RWPE1 (cell line): ENCODE results near the gene UBE2E2.

Source experiments
- CTCF ChIA-PET: fragments of 350-600 bp; sonication (Branson Sonifier 250); formaldehyde crosslinking; extraction: SDS; loops from one replicate; lab custom pipeline; 2021; lab: Yijun Ruan, JAX
- POLR2A ChIA-PET: fragments of 400-600 bp; formaldehyde crosslinking; extraction: SDS; loops from one replicate; lab custom pipeline; 2020; ENCODE audit warnings: antibody characterized with exemption; ENCODE audit not compliant: low non-redundant PET; lab: Yijun Ruan, JAX
- DNase-seq: peaks from one replicate; pipeline ENCODE4 v3.0.0; 2012; ENCODE audit warnings: low spot score
- H3K27ac ChIP-seq: fragments of 450-650 bp; 2 replicates; pipeline ENCODE4 v1.5.1; 2017
- TF ChIP-seq, protein P1 (sequence below): fragments of 450-650 bp; conservative IDR thresholded peaks from 2 replicates; pipeline ENCODE4 v1.5.1; 2017; ENCODE audit warnings: low read depth, mild to moderate bottlenecking

The UBE2E2 gene

DNA sequence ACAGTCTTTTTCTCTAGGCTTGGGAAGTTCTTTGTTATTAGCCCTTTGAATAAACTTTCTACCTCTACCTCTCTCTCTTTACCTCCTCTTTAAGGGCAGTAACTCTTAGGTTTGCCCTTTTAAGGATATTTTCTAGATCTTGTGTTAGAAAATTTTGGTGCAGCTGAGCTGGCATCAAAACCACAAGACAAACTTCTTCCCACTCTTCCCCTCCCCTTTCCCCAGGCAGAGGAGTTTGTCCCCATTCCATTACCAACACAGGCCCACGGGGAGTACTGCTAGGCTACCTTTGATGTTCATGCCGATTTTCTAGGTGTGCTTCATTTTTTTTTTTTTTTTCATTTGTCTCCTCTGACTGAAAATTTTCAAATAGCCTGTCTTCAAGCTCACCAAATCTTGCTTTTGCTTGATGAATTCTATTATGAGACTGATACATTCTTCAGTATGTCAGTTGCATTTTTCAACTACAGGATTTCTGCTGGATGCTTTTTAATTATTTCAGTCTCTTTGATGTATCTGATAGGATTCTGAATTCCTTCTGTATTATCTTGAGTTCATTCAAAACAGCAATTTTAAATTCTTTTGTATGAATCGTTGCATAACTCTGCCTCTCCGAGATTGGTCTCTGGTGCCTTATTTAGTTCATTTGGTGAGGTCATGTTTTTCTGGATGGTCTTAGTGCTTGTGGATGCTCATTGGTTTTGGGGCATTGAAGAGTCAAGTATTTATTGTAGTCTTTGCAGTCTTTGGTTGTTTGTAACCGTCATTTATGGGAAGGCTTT, 112.0 kb downstream of the UBE2E2 start:
- TF ChIP-seq, protein P1, sequence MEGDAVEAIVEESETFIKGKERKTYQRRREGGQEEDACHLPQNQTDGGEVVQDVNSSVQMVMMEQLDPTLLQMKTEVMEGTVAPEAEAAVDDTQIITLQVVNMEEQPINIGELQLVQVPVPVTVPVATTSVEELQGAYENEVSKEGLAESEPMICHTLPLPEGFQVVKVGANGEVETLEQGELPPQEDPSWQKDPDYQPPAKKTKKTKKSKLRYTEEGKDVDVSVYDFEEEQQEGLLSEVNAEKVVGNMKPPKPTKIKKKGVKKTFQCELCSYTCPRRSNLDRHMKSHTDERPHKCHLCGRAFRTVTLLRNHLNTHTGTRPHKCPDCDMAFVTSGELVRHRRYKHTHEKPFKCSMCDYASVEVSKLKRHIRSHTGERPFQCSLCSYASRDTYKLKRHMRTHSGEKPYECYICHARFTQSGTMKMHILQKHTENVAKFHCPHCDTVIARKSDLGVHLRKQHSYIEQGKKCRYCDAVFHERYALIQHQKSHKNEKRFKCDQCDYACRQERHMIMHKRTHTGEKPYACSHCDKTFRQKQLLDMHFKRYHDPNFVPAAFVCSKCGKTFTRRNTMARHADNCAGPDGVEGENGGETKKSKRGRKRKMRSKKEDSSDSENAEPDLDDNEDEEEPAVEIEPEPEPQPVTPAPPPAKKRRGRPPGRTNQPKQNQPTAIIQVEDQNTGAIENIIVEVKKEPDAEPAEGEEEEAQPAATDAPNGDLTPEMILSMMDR = no peak
- ChIA-PET CTCF (no interaction called here), POLR2A (no interaction called here)
- no peak for DNase-seq
- H3K27ac ChIP-seq = no peak overlapping the region

DNA sequence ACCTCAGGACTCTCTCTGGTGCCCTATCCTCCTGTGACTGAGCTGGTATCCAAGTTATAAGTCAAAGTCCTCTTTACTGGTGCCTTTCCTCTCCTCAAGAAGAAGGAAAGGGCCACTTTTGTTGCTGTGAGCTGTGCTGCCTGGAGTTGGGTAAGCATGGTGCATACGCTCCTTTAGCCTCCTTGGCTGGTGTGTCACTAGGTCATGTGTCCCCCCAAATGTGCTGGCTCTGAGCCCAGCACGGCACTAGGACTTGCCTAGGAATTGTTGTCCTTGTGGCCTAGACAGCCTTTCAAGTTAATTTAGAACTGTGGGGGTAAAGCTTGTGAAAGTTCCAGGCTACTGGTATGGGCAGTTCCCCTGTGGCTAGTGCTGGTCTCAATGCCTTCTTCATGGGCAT, 113.8 kb downstream of the UBE2E2 start:
- CTCF ChIA-PET = no interaction called here
- POLR2A ChIA-PET = no interaction called here
- TF ChIP-seq, protein P1 = no peak
- no peak for DNase-seq
- H3K27ac ChIP-seq = no peak overlapping the region

DNA sequence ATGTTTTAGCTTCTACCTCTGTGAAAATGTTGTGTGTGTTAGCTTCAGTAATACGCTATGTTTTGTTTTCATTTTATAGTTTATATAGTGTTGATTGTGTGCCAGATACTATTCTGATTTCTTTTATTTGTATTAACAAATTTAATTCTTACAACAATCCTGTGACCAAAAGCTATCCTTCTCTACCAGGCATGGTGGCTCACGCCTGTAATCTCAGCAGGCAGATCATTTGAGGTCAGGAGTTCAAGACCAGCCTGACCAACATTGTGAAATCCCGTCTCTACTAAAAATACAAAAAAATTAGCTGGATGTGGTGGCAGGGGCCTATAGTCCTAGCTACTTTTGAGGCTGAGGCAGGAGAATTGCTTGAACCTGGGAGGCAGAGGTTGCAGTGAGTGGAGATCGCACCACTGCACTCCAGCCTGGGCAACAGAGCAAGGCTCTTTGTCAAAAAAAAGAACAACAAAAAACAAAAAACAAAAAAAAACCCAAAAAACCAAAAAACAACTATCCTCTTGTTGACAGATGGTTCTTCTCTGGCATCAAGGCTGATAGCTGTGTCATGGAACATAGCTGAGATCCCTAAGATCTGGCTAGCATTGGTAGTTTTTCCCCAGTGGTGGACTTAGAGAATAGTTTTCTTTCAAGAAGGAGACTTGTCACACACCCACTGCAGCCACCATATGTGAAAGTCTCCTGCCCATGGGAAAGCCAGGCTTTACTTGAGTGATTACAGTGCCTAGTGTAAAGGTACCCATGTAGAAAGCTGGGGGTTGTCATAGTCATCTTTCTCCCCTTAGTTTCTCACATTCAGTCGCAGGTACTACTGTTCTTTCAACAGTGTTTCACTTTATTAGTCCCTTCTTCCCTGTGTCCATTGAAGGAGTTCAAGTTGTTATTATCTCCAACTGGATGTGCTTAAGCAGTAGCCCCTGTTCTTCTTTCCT, 116.5 kb downstream of the UBE2E2 start:
- CTCF ChIA-PET = no interaction called here
- no peak overlapping the region for H3K27ac ChIP-seq
- POLR2A ChIA-PET = no interaction called here
- TF ChIP-seq, protein P1 = no peak
- no peak for DNase-seq

DNA sequence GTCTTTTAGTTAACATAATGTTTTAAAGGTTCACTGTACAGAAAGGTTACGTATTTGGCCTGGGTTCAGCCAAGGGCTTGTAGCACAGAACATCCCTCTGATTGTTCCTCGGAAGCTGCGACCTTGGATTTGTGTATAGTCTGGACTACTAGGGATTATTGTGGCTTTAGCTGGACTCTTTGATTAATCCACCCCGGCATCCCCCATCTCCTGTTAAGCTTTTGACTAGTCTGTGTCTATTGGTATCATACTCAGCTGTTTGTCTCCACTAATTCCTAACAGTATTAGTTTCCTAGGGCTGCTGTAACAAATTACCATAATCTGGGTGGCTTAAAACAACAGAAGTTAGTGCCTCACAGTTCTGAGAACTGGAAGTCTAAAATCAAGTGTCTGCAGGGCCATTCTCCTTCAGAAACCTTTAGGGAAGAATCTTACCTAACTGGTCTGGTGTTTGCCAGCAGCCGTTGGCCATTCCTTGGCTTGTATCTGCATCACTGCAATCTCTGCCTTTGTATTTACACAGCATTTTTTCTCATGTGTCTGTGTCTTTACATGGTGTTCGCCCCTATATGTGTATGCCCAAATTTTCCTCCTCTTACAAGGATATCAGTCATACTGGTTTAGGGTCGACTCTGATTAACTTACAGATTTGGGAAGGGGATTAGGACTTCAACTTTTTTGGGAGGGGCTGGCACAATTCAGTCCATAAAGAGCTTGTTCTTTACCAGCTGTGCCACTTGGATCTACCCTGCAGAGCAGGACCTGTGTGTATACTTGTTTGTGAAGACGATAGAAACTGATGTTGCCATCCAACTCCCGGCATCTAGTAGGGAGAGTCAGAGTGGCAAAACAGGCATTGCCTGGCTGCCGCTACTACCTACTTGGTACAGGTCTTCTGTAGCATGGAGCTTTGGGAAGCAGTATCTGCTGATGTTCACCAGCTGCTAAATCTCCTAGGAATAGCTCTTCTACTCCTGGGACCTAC, 117.8 kb downstream of the UBE2E2 start:
- no peak overlapping the region for H3K27ac ChIP-seq
- POLR2A ChIA-PET = no interaction called here
- TF ChIP-seq, protein P1 = no peak
- CTCF ChIA-PET = interaction anchor here (0.6 kb wide), 1 partner anchor 1065 kb away, joined by 5 read pairs; no protein-coding TSS in a partner anchor
- no peak for DNase-seq

DNA sequence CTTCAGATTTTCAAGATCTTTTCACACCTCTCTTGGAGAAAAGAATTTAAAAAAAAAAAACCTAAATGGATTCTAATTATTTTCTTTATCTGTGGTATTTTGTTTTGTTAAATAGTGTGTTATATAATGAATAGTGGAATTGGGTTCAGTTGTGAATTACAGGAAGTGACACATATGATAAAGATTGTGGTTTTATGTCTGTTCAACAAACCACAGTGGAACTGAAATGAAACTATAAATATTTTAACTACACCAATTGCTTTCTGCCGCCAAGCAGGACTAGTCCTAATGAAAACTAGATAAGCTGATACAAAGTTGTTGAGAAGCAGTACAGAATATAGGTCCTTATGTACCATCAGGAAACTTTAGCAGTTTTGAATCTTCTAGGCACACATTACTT, 121.6 kb downstream of the UBE2E2 start:
- no peak overlapping the region for H3K27ac ChIP-seq
- DNase-seq = peak; percentile 20
- POLR2A ChIA-PET = no interaction called here
- CTCF ChIA-PET = no interaction called here
- TF ChIP-seq, protein P1 = no peak
